Measurements from ENCODE around the gene TMA7. TPM values are rescaled to one million over a fixed set of nuclear protein-coding genes. Genes with fewer than 3 reads are reported as not detected.

The TMA7 gene
- total and polyA plus RNA-seq, 10 of the 15 experiments (the other 5 are each of a cell fraction or from before 2014, with no cell fraction given): 319 to 1,760 (median 752) TPM

DNA sequence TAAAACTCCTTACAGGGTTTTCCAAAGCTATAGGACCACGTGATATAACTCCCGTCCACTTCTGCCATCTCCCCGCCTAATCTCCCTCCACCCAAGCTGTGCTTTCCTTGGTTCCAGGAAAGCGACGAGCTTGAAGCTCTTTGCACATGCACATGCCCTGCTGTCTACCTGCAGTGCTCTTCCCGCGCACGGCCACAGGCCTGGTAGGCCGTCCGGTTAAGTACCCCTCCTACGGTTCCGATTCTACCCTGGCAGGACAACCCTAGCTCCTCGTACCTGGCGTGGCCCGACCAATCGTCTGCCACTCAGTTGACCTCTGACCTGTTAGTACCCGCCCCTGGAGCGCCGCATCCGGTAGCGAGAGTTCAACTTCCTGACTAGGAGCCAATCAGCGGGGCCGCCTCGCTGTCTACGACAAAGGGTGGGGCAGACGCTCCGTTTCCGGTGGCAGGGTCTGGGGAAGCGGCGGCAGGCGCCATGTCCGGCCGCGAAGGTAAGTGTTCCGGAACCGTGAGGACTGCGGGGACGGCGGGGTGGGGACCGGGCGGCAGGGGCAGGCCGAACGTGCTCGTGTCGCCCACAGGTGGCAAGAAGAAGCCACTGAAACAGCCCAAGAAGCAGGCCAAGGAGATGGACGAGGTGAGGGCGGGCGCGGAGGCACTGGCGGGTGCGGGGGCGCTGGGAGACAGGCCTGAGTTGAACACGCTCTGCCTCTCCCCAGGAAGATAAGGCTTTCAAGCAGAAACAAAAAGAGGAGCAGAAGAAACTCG, at the start of gene TMA7, which contains the start of gene CCDC51 (continued):
- TF ChIP-seq, protein P1, sequence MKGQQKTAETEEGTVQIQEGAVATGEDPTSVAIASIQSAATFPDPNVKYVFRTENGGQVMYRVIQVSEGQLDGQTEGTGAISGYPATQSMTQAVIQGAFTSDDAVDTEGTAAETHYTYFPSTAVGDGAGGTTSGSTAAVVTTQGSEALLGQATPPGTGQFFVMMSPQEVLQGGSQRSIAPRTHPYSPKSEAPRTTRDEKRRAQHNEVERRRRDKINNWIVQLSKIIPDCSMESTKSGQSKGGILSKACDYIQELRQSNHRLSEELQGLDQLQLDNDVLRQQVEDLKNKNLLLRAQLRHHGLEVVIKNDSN (IDR thresholded peaks at IDR 0.05; ENCODE audit: borderline replicate concordance, extremely low read length, insufficient read depth, low read depth, low read length): peak; percentile 11
- TF ChIP-seq MTA2 (IDR thresholded peaks at IDR 0.05; ENCODE audit: low read depth) (peak; percentile 93), IKZF2 (IDR thresholded peaks at IDR 0.05) (no peak), POLR2AphosphoS2 (IDR thresholded peaks at IDR 0.05; ENCODE audit: low read depth, low read length) (peak; percentile 56; the same call in 1 of the 2 replicates), KLF5 (IDR thresholded peaks at IDR 0.05; ENCODE audit: partially characterized antibody) (no peak), CREB1 (IDR thresholded peaks at IDR 0.05; ENCODE audit: low read depth) (peak; percentile 93), ZZZ3 (IDR thresholded peaks at IDR 0.05; ENCODE audit: control insufficient read depth, insufficient read length, low read depth) (no peak), BACH1 (IDR thresholded peaks at IDR 0.05; ENCODE audit: borderline replicate concordance) (peak; percentile 72), SPI1 (IDR thresholded peaks at IDR 0.05; ENCODE audit: borderline replicate concordance, insufficient read depth, low read depth, low read length) (no peak), JUNB (IDR thresholded peaks at IDR 0.05) (no peak), BHLHE40 (IDR thresholded peaks at IDR 0.05; ENCODE audit: borderline replicate concordance in 1 of 2, low read depth in 2 of 2, low read length in 1 of 2) (peak; percentile 42 to 65; a peak in 2 of 4 replicates), HCFC1 (IDR thresholded peaks at IDR 0.05; ENCODE audit: low read length) (peak; percentile 63), STAT3 (IDR thresholded peaks at IDR 0.05; ENCODE audit: low read depth, low read length) (no peak), HDGF (IDR thresholded peaks at IDR 0.05) (peak; percentile 88; the same call in 1 of the 2 replicates), PML (IDR thresholded peaks at IDR 0.05; ENCODE audit: low read length) (peak; percentile 80)
- TF ChIP-seq, protein P2, sequence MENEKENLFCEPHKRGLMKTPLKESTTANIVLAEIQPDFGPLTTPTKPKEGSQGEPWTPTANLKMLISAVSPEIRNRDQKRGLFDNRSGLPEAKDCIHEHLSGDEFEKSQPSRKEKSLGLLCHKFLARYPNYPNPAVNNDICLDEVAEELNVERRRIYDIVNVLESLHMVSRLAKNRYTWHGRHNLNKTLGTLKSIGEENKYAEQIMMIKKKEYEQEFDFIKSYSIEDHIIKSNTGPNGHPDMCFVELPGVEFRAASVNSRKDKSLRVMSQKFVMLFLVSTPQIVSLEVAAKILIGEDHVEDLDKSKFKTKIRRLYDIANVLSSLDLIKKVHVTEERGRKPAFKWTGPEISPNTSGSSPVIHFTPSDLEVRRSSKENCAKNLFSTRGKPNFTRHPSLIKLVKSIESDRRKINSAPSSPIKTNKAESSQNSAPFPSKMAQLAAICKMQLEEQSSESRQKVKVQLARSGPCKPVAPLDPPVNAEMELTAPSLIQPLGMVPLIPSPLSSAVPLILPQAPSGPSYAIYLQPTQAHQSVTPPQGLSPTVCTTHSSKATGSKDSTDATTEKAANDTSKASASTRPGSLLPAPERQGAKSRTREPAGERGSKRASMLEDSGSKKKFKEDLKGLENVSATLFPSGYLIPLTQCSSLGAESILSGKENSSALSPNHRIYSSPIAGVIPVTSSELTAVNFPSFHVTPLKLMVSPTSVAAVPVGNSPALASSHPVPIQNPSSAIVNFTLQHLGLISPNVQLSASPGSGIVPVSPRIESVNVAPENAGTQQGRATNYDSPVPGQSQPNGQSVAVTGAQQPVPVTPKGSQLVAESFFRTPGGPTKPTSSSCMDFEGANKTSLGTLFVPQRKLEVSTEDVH (IDR thresholded peaks at IDR 0.05; ENCODE audit: low read depth, partially characterized antibody): peak; percentile 81
- TF ChIP-seq, protein P3, sequence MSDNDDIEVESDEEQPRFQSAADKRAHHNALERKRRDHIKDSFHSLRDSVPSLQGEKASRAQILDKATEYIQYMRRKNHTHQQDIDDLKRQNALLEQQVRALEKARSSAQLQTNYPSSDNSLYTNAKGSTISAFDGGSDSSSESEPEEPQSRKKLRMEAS (IDR thresholded peaks at IDR 0.05; ENCODE audit: low read depth, low read length): peak; percentile 84
- TF ChIP-seq, protein P4, sequence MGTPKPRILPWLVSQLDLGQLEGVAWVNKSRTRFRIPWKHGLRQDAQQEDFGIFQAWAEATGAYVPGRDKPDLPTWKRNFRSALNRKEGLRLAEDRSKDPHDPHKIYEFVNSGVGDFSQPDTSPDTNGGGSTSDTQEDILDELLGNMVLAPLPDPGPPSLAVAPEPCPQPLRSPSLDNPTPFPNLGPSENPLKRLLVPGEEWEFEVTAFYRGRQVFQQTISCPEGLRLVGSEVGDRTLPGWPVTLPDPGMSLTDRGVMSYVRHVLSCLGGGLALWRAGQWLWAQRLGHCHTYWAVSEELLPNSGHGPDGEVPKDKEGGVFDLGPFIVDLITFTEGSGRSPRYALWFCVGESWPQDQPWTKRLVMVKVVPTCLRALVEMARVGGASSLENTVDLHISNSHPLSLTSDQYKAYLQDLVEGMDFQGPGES (IDR thresholded peaks at IDR 0.05): peak; percentile 56; the same call in 1 of the 2 replicates
- TF ChIP-seq, protein P5, sequence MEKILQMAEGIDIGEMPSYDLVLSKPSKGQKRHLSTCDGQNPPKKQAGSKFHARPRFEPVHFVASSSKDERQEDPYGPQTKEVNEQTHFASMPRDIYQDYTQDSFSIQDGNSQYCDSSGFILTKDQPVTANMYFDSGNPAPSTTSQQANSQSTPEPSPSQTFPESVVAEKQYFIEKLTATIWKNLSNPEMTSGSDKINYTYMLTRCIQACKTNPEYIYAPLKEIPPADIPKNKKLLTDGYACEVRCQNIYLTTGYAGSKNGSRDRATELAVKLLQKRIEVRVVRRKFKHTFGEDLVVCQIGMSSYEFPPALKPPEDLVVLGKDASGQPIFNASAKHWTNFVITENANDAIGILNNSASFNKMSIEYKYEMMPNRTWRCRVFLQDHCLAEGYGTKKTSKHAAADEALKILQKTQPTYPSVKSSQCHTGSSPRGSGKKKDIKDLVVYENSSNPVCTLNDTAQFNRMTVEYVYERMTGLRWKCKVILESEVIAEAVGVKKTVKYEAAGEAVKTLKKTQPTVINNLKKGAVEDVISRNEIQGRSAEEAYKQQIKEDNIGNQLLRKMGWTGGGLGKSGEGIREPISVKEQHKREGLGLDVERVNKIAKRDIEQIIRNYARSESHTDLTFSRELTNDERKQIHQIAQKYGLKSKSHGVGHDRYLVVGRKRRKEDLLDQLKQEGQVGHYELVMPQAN (conservative IDR thresholded peaks at IDR 0.05): peak; percentile 50
- TF ChIP-seq, protein P6, sequence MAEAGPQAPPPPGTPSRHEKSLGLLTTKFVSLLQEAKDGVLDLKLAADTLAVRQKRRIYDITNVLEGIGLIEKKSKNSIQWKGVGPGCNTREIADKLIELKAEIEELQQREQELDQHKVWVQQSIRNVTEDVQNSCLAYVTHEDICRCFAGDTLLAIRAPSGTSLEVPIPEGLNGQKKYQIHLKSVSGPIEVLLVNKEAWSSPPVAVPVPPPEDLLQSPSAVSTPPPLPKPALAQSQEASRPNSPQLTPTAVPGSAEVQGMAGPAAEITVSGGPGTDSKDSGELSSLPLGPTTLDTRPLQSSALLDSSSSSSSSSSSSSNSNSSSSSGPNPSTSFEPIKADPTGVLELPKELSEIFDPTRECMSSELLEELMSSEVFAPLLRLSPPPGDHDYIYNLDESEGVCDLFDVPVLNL (IDR thresholded peaks at IDR 0.05; ENCODE audit: low read depth, low read length): peak; percentile 48; the same call in 1 of the 2 replicates

All from GM12878 (cell line).